DMS153 (cell line): ENCODE results near the gene SNTG2.

Experiments used
- DNase-seq: peaks from one replicate; lab custom pipeline; 2025; lab: John Stamatoyannopoulos, UW

SNTG2 gene

GRCh38 chr2:1283020-1283801, 332.6 kb downstream of the SNTG2 start:
- no peak for DNase-seq

- DNase-seq, result no peak
Measured at GRCh38 chr2:1283871-1284270, 333.2 kb downstream of the SNTG2 start.

GRCh38 chr2:1286929-1287328, 336.3 kb downstream of the SNTG2 start:
- DNase-seq, result no peak

GRCh38 chr2:1287427-1287826, 336.8 kb downstream of the SNTG2 start:
- DNase-seq, result no peak

GRCh38 chr2:1294900-1295299, 344.3 kb downstream of the SNTG2 start:
- no peak for DNase-seq

GRCh38 chr2:1295740-1296139, 345.1 kb downstream of the SNTG2 start:
- no peak for DNase-seq

GRCh38 chr2:1297372-1298159, 346.9 kb downstream of the SNTG2 start:
- DNase-seq, result no peak

GRCh38 chr2:1299043-1299442, 348.4 kb downstream of the SNTG2 start:
- DNase-seq, result no peak

- DNase-seq, result no peak
Measured at GRCh38 chr2:1300284-1300683, 349.6 kb downstream of the SNTG2 start.

- no peak for DNase-seq
Measured at GRCh38 chr2:1301056-1301455, 350.4 kb downstream of the SNTG2 start.

- no peak for DNase-seq
Measured at GRCh38 chr2:1305342-1306013, 354.8 kb downstream of the SNTG2 start.

GRCh38 chr2:1306014-1306686, 355.5 kb downstream of the SNTG2 start:
- DNase-seq, result no peak

GRCh38 chr2:1306687-1307516, 356.3 kb downstream of the SNTG2 start:
- DNase-seq, result no peak

GRCh38 chr2:1307670-1308069, 357.0 kb downstream of the SNTG2 start:
- DNase-seq, result no peak

GRCh38 chr2:1308678-1309077, 358.0 kb downstream of the SNTG2 start:
- no peak for DNase-seq

- DNase-seq, result no peak
Measured at GRCh38 chr2:1309507-1309906, 358.9 kb downstream of the SNTG2 start.

- no peak for DNase-seq
Measured at GRCh38 chr2:1310202-1310601, 359.6 kb downstream of the SNTG2 start.

- DNase-seq, result no peak
Measured at GRCh38 chr2:1310866-1311265, 360.2 kb downstream of the SNTG2 start.

- DNase-seq, result no peak
Measured at GRCh38 chr2:1313240-1313924, 362.7 kb downstream of the SNTG2 start.

- DNase-seq, result no peak
Measured at GRCh38 chr2:1314254-1314653, 363.6 kb downstream of the SNTG2 start.
